ENCODE measurements around the gene DSCAML1. TPM values are rescaled to one million over a fixed set of nuclear protein-coding genes. Genes with fewer than 3 reads are reported as not detected.

DSCAML1 gene
- total RNA-seq, 1 donor from 2014 or later: not detected

DNA sequence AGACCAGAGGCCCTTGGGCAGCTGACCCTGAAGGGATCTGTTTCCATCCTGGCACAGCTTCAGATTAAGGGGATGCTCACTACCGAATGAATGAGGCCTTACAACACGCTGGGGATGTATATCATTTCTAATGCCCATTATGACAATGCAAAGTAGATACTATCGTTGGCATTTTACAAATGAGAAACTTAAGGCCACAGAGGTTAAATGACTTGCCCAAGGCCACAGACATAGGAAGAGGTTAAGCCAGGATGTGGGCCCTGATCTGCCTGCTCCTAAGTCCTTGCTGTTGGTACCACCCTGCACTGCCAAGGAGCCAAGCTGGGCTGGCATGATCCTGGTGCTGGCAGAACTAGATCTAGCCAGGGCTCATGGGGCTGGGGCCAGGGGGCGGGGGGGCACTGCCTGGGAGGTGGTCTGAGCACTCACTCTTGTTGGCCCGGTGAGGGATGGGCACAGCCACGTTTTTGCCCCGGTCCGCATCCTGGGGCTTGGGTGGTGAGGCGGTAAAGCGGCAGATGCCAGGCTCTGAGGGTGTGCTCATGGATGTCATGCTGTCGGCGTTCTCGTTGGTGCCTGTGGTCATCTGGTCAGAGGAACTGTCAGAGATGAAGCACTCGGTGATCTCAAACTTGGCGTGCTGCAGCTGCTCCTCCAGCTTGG, 366.6 kb downstream of the DSCAML1 start:
- TF ChIP-seq, protein P1, sequence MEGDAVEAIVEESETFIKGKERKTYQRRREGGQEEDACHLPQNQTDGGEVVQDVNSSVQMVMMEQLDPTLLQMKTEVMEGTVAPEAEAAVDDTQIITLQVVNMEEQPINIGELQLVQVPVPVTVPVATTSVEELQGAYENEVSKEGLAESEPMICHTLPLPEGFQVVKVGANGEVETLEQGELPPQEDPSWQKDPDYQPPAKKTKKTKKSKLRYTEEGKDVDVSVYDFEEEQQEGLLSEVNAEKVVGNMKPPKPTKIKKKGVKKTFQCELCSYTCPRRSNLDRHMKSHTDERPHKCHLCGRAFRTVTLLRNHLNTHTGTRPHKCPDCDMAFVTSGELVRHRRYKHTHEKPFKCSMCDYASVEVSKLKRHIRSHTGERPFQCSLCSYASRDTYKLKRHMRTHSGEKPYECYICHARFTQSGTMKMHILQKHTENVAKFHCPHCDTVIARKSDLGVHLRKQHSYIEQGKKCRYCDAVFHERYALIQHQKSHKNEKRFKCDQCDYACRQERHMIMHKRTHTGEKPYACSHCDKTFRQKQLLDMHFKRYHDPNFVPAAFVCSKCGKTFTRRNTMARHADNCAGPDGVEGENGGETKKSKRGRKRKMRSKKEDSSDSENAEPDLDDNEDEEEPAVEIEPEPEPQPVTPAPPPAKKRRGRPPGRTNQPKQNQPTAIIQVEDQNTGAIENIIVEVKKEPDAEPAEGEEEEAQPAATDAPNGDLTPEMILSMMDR (IDR thresholded peaks at IDR 0.05): no peak
- H3K4me1 ChIP-seq: no peaks in the 10 kb centered on the region
- no peaks in the 10 kb centered on the region for H3K36me3 ChIP-seq
- no peak for DNase-seq (ENCODE audit: low spot score in 2 of 2)
- no peak overlapping the region for H3K27ac ChIP-seq
- H3K9me3 ChIP-seq: no peaks in the 10 kb centered on the region
- intact Hi-C loops (cut with DNase I): no loop called here
- H3K4me3 ChIP-seq: no peak overlapping the region
- H3K27me3 ChIP-seq: no peaks in the 10 kb centered on the region

DNA sequence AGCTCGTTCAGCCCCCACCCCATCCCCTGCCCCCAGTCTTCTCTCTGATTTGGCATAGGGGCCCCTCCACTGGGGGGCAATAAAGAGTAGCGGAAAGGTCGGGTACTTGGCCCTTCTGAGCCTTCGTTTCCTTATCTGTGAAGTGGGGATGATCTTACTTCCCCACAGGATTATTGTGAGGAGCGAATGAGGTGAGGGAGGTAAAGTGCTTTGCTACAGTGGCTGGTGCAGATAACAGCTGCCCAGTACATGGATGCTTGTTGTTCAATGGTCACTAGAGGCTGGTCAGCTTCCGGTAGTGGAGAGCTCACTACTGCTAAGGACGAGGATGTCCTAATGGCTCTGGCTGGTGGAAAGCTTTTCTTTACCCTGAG, 368.2 kb downstream of the DSCAML1 start:
- no peaks in the 10 kb centered on the region for H3K36me3 ChIP-seq
- H3K27me3 ChIP-seq: no peaks in the 10 kb centered on the region
- H3K9me3 ChIP-seq: no peaks in the 10 kb centered on the region
- H3K4me1 ChIP-seq: no peaks in the 10 kb centered on the region
- H3K27ac ChIP-seq: no peak overlapping the region
- DNase-seq (ENCODE audit: low spot score in 2 of 2): no peak
- no peak overlapping the region for H3K4me3 ChIP-seq
- intact Hi-C loops (cut with DNase I): loop anchor here (5.0 kb wide), 1 partner anchor 388 kb away; no protein-coding TSS in a partner anchor
- TF ChIP-seq, protein P1 (IDR thresholded peaks at IDR 0.05): no peak

DNA sequence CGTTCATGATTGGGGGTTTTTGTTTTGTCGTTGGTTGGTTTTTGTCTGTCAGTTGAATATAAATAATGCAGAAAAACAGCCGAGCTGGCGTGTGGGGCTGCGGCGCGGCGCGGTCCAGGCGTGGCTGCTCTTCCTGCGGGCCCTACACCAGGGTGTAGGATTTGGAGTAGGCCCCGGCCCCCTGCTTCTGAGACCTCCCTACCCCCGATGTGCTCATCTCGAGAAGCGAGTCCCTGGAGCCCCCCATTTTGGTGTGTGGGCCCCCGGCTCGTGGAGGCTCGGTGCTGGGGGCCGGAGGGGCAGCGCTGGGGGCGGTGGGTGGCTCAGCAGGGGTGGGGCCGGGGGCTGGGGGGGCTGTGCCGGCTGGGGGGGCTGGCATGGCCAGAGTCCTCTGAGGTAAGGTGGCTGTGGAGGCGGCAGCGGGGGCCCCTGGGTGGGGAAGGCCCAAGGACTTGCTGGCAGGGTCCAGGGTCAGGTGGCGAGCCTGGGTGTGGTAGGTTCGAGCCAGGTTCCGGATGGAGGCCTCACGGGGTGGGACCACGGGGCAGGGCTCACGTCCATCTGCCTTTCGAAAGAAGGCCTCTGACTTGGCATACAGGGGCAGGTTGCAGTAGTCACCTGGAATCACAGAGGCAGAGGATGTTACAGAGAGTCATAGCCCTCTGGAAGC, 368.7 kb downstream of the DSCAML1 start:
- no peak overlapping the region for H3K4me3 ChIP-seq
- H3K27ac ChIP-seq: no peak overlapping the region
- H3K36me3 ChIP-seq: no peaks in the 10 kb centered on the region
- intact Hi-C loops (cut with DNase I): loop anchor here (5.0 kb wide), 1 partner anchor 389 kb away; no protein-coding TSS in a partner anchor
- TF ChIP-seq, protein P1 (IDR thresholded peaks at IDR 0.05): no peak
- H3K27me3 ChIP-seq: no peaks in the 10 kb centered on the region
- no peaks in the 10 kb centered on the region for H3K9me3 ChIP-seq
- H3K4me1 ChIP-seq: no peaks in the 10 kb centered on the region
- no peak for DNase-seq (ENCODE audit: low spot score in 2 of 2)

DNA sequence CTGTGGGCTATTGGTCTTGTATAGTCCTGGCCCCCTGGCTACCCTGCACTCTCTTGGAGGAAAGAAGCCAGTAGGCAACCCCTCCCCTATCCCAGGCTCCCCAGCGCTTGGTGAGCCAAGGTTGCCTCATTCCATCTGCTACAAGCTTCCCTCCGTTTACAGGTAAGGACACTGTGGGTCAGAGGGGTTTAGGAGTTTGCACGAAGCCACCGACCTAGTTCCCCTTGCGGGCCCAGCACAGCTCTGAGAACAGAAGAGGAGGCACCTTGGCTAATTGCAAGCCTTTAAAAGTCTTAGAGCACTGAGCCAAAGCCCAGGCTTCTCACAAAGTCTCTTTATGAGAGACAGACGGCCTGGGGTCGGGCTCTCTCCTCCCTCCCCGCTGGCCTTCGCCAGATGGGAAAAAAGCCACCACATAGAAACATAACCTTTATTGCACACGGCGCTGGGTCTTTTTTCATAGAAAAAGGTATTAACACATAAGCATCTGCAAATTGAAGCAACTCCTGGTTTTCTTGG, 369.6 kb downstream of the DSCAML1 start:
- no peak for DNase-seq (ENCODE audit: low spot score in 2 of 2)
- Histone ChIP-seq H3K36me3 (no peaks in the 10 kb centered on the region), H3K27me3 (no peaks in the 10 kb centered on the region), H3K9me3 (no peaks in the 10 kb centered on the region), H3K27ac (no peak overlapping the region), H3K4me1 (no peaks in the 10 kb centered on the region), H3K4me3 (no peak overlapping the region)
- TF ChIP-seq, protein P1 (IDR thresholded peaks at IDR 0.05): no peak
- intact Hi-C loops (cut with DNase I): loop anchor here (5.0 kb wide), 1 partner anchor 390 kb away; no protein-coding TSS in a partner anchor

DNA sequence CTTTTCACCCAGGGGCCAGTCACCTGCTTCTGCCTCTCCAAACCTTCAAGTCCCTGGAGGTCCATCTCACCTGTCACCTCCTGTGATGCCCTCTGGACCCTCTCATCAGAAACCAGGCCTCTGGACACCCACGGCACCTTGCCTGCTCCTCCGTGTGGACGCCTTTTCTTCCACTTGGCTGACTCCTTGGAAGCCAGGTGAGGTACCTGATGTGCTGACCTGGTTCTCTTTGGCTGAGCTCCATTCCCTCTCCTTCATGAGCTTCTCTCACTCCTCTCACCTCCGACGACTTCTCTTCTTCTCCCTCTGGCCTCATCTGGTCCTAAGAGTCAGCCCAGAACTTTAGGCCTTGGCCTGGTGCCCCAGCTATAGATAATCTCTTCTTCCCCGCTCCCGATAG, 370.1 kb downstream of the DSCAML1 start:
- Histone ChIP-seq H3K4me1 (no peaks in the 10 kb centered on the region), H3K4me3 (no peak overlapping the region), H3K9me3 (no peaks in the 10 kb centered on the region), H3K27me3 (no peaks in the 10 kb centered on the region), H3K27ac (no peak overlapping the region), H3K36me3 (no peaks in the 10 kb centered on the region)
- intact Hi-C loops (cut with DNase I): loop anchor here (5.0 kb wide), 1 partner anchor 390 kb away; no protein-coding TSS in a partner anchor
- TF ChIP-seq, protein P1 (IDR thresholded peaks at IDR 0.05): no peak
- DNase-seq (ENCODE audit: low spot score in 2 of 2): no peak

All from ascending aorta (tissue), 2 donors.